ENCODE results near the gene ECEL1. TPM values are rescaled to one million over a fixed set of nuclear protein-coding genes. Genes with fewer than 3 reads are reported as not detected.

ECEL1 gene
- 0.15 to 0.28 TPM (median 0.21 TPM) in 5 replicates for total RNA-seq (2022; extraction: Qiagen RNA extraction)

GRCh38 chr2:232487385-232488096 is at the start of gene ECEL1:
ECEL1 (minus strand) TSS chr2:232487834; CDS start chr2:232486653, 1,181 bp downstream.

GRCh38 chr2:232525791-232526371 is 38.2 kb upstream of the ECEL1 start, which contains the start of gene CHRND:
CHRND (plus strand) TSS chr2:232526160; CDS start chr2:232526216, 56 bp downstream.

DNA sequence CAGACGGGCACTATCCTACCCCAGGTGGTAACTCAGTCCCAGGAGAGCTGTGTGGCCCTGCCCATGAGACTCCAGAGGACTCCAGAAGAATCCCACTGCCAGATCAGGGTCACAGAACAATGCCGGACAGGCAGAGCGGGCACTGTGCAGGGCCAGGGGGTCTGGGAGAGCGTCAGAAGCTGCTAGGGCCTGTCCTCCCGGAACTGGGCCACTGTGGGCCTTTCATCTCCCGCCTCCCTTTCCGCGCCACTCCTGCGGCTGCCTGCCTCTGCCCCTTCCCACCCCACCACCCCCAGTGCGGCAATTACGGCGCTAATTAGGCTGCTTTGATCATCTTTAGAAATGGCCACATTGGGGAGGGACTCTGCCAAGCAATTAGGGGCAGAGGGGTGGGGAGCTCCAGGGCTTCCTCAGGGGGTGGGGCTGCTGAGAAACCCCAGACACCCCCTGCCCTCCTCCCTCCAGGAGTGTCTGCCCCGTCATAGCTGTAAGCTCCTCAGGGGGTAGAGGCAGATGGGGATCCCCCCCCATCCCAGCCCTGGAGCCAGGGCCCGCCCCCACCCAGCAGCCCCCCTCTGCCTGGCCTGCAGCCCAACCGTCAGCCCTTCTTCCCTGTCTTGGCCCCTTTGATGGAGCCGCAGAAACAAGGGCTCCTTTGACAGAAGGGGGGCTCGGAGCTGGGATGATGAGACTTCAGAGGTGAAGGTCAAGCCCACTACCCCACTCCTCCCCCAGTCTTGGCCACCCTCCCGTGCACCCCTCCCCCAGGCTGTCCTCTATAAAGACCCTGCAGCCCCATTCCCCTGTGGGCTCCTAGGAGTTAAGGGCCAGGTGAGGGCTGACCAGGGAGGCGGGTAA is 32.2 kb upstream of the ECEL1 start, which contains the start of gene PRSS56:
Gene PRSS56, plus strand, starts transcription at position 808 of the 858 bp plus-strand sequence. CDS start 211 bp downstream, outside the sequence.

GRCh38 chr2:232455426-232456255 is 32.0 kb downstream of the ECEL1 start, which contains the start of gene ALPI:
ALPI (plus strand) TSS chr2:232456153; CDS start chr2:232456200, 47 bp downstream.

Other genes starting within 250 kb of the ECEL1 start
- 14.4 to 22.1 TPM (median 20.3 TPM) in 5 replicates for gene ALPP, start 109.1 kb downstream of the ECEL1 start, total RNA-seq (2022; extraction: Qiagen RNA extraction)
- 0.37 to 0.74 TPM (median 0.49 TPM) in 5 replicates for gene ALPG, start 81.0 kb downstream of the ECEL1 start, total RNA-seq (2022; extraction: Qiagen RNA extraction)
- gene ALPI, start 31.7 kb downstream of the ECEL1 start, total RNA-seq (2022; extraction: Qiagen RNA extraction): 0.02 to 0.05 TPM (median 0.04 TPM) in 3 of 5 replicates, not detected in the others
- gene PRSS56, start 32.6 kb upstream of the ECEL1 start, total RNA-seq (2022; extraction: Qiagen RNA extraction): 0.08 to 0.16 TPM (median 0.12 TPM) in 4 of 5 replicates, not detected in the other
- 0.07 to 0.09 TPM in 2 of 5 replicates, not detected in the others for gene CHRND, start 38.3 kb upstream of the ECEL1 start, total RNA-seq (2022; extraction: Qiagen RNA extraction)
- gene CHRNG, start 51.9 kb upstream of the ECEL1 start, total RNA-seq (2022; extraction: Qiagen RNA extraction): not detected in 5 replicates
- 4.1 to 4.9 TPM (median 4.5 TPM) in 5 replicates for gene TIGD1, start 62.7 kb upstream of the ECEL1 start, total RNA-seq (2022; extraction: Qiagen RNA extraction)
- gene EIF4E2, start 62.9 kb upstream of the ECEL1 start, total RNA-seq (2022; extraction: Qiagen RNA extraction): 101 to 174 TPM (median 105 TPM) in 5 replicates
- gene EFHD1, start 145.8 kb upstream of the ECEL1 start, total RNA-seq (2022; extraction: Qiagen RNA extraction): 3.5 to 5.1 TPM (median 4.9 TPM) in 5 replicates
- 24.5 to 34.2 TPM (median 29.1 TPM) in 5 replicates for gene GIGYF2, start 209.5 kb upstream of the ECEL1 start, total RNA-seq (2022; extraction: Qiagen RNA extraction)